ENCODE measurements around the gene SNX21.
A peak's percentile ranks its signal among the peaks of the same experiment; 100 is the strongest.
"Not testable (repeated sequence)": the region's sequence is repeated elsewhere in the genome, so short reads cannot be mapped to it uniquely, and the experiment has no call there.

SNX21 gene

DNA sequence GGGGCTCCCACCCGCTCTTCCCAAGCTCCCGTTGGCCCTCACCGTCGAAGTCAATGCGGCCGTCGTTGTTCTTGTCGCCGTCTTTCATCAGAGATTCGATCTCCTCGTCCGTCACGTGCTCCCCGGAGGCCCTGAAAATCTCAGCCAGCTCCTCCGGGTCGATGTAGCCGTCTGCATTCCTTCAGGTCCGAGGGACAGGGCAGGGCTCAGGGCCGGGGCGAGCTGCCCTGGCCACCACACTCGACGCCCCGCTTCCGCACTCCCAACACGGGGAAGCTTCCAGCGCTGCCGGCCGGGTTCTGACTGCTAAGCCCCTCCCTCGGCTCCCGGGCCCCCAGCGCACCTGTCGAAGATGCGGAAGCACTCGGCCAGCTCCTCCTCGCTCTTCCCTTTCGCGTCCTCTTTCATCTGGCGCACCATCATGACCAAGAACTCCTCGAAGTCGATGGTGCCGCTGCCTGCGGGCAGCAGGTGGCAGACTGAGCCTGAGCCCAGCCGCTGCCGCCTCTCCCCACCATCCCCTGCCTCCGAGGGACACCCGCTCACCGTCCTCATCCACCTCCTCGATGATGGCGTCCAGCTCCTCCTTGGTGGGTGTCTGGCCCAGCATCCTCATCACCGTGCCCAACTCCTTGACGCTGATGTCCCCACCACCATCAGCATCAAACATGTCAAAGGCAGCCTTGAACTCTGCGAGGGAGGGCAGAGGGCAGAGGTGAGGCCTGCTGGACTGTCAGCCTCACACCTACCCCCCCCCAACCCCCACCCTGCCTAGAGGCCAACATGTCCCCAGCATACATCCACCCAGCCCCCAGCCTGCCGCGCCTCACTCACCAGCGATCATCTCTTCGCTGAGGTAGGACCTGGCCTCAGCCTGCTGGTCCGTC, 9.4 kb upstream of the SNX21 start:
- peak; percentile 30 for DNase-seq (ENCODE audit: low read depth)

DNA sequence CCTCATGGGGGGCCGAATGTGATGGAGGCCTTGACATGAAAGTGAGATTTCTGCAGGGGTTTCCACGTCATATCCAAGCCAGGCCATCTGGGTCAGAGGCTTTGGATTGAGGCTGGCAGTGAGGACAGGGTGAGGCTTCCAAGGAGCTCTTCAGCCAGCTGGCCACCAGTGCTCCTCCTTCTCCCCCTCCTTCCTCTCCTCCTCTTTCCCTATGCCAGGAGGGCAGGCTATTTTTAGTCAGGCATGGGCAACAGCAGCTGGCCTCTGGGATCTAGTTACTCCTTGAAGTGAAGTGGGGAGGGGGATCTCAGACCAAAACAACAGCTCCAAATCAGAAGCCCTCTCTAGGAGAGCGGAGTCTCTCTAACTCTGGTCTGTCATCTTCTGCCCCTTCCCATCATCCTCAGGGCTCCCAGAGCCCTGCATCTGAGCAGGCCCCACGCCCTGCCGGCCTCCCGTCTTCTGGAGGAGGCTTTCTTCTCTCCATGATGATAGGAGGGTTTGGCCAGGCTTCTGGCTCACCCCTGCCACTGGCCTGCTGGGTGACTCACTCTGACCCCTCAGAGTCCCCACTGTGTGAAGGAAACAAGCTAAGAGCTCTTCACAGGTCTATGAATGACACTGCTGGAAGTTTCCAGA, 7.1 kb upstream of the SNX21 start:
- DNase-seq (ENCODE audit: low read depth): no peak

DNA sequence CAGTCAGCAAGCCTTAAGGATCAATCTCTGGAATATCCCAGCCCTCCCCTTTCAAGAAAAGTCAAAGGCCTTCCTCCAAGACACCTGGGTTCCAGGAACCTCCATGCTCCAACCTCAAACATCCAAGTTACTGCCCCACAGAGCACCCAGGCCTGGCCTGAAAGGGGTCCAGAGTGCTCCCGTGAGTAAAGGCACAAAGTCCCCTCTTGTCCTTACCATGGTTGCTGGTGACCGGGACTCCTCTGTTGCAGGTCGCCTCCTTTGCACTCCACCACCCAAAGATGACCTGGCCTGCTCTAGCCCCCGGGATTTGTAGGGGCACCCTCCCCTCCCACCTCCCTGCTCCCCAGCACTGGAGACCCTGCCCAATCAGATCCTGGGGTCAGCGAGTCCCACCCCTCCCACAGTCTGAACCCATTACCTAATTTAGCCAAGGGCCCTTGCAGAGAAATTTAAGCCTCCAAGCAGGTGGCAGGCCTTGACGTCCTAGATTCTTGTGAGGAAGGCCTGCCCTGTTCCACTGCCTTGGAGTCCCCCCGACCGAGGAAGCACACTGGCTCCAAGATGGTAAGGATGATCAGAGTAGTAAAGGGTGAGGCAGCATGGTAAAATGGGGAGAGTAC, 6.5 kb upstream of the SNX21 start, which contains the start of gene TNNC2:
Gene TNNC2 (minus strand): TSS at position 283 of the 623 bp plus-strand sequence. CDS start 64 bp downstream, at position 219.
- DNase-seq (ENCODE audit: low read depth): no peak

DNA sequence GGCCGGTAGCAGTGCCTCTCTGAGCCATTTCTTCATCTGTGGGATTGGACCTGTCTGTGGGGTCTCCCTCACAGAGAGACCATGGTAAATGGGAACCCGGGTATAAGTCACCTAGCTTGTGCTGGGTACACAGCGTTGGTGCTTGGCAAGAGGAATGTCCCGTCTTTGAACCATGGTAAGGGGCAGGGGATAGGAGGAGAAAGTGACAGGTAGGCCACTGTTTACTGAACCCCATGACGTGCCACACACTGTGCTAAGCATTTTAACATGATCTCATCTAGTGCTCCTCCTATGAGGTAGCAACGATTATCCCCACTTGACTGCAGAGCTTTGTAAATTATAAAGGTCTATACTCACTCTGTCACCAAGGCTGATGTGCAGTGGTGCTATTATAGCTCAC, 5.9 kb upstream of the SNX21 start:
- no peak for DNase-seq (ENCODE audit: low read depth)

DNA sequence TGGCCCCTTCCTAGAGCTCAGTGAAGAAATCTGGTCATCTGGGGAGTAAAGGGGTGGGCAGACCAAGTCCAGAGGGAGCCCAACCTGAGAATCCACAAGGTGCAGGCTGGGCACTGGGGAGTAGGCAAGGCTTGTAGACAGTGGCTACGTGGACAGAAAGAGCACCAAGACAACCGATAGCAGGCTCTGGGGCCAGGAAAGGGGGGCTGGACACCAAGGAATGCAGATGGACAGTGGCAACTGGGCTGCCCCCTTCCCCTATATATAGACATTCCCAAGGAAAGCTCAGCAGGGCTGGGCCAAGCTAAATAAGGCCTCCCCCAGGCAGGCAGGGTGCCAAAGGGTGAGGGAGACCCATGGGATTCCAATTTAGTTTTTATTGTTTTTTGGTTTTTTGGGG, 5.0 kb upstream of the SNX21 start:
- DNase-seq (ENCODE audit: low read depth): no peak

DNA sequence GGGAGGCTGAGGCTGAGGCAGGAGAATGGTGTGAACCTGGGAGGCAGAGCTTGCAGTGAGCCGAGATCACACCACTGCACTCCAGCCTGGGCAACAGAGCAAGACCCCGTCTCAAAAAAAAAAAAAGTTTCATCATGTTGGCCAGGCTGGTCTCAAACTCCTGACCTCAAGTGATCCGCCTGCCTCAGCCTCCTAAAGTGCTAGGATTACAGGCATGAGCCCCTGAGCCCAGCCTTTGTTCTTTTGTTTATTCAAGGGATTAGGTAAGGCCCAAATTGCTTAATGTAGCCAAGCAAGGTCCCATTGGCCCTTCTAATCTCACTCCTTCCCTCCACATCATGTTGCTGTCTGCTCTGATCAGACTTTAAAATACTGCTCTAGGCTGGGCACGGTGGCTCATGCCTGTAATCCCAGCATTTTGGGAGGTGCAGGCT, 3.9 kb upstream of the SNX21 start:
- DNase-seq (ENCODE audit: low read depth): not testable (repeated sequence)

DNA sequence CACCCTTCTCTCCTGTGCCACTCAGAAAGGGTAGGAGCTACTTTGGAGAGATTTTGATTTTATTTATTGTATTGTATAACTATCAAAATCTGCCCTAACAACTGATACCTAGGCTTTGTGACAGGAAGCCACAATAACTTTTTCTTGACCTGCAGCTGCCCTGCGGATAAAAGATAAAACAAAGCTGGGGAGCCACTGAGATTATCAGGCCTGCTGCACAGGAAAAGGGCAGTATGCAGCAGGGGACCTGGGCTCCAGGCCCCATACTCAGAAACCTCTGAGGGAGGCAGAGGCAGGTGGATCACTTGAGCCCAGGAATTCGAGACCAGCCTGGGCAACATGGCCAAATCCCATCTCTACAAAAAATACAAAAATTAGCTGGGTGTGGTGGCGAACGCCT, 980 bp upstream of the SNX21 start:
- DNase-seq (ENCODE audit: low read depth): no peak

DNA sequence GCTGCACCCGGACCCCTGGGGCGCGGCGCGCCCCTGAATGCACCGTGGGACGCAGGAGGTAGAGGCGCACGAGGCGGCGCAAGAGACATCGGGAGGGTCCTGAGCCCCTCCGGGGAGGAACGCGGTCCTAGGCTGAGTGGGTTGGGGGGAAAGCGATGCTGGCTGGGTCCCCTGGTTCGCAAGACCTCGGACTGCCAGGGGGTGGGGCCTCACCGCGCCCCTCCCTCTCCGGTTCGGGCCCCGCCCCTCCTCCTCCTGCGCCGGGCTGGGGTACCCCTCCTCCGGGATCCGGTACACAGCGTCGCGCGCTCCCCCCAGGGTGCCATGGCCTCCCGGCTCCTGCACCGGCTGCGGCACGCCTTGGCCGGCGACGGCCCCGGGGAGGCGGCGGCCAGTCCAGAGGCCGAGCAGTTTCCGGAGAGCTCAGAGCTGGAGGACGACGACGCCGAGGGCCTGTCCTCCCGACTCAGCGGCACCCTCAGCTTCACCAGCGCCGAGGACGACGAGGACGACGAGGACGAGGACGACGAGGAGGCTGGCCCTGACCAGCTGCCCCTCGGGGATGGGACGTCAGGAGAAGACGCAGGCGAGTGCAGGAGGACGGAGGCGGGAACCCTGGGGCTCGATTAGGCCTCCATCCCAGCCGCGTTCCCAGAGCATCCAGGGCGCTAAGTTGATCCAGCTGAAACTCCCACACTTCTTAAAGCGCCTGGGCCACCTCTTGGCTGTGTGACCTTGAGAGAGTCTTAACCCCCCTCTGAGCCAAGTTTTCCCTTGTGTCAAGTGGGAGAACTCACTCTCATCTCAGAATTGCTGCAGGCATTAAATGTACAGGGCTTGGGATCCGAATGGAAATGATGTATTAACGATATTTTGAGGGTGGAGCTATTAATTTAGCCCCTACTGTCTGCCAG, 541 bp downstream of the SNX21 start:
- DNase-seq (ENCODE audit: low read depth): no peak

DNA sequence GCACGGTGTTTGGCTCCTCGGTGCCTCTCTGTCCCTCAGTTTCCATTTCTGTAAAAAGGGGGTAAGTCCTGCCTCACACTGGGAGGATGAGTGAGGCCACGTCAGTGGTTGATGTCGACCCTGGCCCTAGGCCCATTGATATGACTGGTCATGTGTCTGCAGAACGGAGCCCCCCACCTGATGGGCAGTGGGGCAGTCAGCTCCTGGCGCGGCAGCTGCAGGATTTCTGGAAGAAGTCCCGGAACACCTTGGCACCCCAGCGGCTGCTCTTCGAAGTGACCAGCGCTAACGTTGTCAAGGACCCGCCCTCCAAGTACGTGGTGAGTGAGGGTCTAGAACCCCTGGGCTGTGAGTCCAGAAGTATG, 1.2 kb downstream of the SNX21 start:
- no peak for DNase-seq (ENCODE audit: low read depth)

DNA sequence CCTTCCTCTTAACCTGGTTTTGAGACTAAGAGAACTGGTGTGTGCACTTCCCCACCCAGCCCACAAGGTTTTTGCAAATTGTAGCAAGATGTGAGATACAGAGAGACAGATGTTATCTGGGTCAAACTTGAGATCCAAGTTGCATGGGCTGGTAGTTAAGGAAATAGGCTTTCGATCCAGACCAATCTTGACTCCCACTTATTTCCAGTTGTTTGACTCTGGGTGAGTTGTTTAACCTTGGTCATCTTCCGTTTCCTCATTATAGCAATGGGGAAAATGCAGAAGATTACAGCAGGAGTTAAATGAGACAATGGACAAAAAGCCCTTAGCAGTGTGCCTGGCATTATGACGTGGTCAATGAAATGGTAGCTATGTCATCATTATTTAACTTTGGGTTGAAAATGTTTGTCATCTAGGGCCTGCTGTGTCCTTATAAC, 1.7 kb downstream of the SNX21 start:
- no peak for DNase-seq (ENCODE audit: low read depth)

DNA sequence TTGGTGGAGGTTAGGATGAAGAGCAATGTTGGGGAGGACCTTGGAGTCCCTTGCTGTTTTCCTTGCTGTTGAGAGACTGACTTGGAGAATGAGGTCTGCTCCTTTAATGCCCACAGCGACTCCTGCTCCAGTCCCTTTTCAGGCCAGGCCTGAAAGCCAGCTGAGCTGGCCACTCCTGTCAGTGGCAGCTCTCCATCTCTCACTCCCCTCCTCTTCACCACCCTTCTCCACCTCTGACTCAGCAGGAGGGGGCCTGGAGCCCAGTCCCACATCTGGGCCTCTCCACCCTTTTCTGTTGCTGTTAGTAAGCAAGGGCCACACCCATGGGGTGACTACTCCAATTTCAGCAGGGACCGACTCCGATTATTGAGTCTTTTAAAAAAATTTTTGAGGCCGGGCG, 2.2 kb downstream of the SNX21 start:
- no peak for DNase-seq (ENCODE audit: low read depth)

DNA sequence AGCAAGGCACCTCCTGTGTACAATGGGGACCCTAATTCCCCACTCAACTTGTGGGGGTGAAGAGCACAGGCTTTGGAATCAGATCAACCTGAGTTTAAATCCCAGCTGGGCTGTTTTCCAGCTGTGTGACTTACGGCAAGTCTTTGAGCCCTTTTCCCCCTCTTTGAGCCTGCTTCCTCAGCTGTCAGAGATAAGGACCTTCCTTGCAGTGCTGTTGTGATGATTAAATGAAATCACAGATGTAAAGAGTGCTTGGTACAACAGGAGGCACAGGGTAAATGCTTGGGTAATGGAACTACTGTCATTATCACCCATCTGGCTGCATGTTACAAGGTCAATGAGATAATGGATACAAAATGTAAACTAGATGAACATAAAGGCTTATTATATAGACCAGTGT, 3.2 kb downstream of the SNX21 start:
- DNase-seq (ENCODE audit: low read depth): no peak

DNA sequence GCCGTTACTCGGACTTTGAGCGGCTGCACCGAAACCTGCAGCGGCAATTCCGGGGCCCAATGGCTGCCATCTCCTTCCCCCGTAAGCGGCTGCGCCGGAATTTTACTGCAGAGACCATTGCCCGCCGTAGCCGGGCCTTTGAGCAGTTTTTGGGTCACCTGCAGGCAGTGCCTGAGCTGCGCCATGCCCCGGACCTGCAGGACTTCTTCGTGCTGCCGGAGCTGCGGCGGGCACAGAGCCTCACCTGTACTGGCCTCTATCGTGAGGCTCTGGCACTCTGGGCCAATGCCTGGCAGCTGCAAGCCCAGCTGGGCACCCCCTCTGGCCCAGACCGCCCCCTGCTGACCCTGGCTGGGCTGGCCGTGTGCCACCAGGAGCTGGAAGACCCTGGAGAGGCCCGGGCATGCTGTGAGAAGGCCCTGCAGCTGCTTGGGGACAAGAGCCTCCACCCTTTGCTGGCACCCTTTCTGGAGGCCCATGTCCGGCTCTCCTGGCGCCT, 7.2 kb downstream of the SNX21 start:
- no peak for DNase-seq (ENCODE audit: low read depth)

DNA sequence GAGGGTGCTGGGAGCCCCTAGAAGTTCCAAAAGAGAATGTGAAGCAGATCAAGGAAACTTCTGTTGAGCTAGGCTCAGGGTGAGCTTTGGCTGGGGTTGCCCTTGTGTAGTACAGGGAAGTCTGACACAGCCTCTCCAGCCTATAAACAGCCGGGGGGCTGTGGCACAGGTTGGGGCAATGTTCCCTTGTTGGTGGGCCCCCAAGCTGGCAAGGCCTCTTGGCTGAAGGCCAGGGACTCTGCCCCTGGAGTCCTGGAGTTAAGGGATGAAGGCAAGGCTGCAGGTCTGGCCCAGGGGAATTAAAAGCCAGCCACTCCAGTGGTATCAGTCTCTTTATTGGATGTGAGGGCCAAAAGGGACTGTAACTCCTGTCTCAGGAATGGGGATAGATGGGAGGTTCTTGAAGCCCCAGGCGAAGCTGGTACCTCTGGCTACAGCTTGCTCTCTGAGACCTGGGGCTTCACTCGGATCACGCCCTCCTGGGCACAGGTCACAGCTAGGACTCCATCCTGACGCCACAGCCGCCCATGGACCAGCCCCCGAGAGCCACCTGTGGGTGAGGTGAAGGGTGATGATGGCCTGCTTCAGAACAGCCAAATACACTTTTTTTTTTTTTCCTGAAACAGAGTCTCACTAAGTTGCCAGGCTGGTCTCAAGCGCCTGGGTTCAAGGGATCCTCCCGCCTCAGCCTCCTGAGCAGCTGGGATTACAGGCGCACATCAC, 8.0 kb downstream of the SNX21 start:
- no peak for DNase-seq (ENCODE audit: low read depth)

DNA sequence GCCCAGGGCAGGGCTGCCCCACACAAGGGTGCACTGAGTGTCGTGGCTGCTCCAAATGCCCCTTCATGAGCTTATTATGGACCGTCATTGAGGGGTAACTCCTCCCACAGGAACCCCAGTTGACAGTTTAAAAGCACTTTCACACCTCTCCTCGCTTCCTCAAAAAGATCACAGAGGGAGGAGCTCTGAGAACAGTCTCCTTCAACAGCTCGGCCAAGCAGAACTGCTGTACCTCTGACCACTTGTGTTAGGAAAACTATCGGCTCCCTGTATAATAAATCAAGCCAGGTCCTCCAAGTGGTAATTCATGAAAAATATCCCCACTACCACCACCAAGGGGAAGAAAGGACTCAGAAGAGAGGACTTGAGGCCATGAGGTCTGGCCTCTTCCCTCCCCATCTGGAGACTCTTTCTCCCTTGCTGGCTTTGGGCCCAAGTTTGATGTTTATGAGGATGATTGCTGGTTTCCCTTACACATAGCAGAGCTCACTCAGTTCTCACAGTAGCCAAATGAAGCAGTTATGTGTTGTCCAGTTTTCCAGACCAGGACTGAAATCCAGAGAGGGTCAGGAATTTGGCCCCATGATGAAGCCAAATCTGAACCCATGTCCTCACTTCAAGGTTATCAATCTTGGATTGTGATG, 8.7 kb downstream of the SNX21 start:
- DNase-seq (ENCODE audit: low read depth): no peak

DNA sequence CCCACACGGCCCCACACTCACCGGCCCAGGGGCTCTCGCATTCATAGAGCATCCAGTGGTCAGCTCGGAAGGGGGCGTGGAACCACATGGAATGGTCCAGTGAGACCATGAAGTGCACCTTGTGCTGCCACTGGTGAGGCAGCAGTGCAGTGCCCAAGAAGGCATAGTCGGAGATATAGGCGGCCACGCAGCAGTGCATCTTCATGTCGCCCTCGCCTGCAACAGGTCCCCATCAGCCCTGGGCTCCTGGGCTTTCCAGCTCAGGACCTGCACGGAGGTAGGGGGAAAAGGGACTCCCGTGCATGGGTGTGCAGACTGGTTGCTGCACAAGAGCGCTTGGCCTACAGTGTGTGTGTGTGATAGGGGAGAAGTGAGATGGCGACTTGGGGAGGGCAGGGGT, 9.9 kb downstream of the SNX21 start:
- no peak for DNase-seq (ENCODE audit: low read depth)

DNA sequence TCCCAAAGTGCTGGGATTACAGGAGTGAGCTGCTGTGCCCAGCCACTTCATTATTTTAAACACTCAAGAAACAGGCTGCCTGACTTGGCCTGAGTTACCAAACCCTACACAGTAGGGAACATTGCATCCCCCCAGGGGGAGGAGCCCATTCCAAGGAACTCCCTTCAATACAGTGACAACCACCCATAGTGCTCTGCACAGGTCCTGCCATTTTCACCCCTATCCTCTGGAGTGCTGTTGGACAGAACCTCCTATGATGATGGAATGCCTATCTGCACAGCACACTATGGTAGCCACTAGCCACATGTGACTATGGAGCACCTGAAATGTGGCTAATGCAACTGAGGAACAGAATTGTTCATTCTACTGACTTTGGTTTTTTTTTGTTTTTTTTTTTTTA, 11.9 kb downstream of the SNX21 start:
- DNase-seq (ENCODE audit: low read depth): no peak

DNA sequence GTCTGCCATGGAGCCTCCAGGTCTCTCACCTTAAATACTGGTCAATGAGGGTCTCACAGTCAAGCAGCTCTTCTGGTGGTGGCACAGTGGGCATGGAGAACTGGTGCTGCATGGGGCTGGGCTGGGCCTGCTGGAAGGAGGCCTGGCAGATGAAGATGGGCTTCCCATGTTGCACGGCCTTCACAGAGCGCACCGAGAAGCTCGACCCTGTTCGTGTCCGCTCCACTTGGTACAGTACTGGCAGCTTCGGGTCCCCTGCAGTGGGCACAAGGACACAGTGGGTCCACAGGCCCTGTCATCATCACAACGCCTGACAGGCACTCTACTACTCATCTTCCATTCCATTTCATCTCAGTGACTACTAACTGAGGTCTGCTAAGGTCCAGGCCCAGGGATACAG, 14.8 kb downstream of the SNX21 start:
- DNase-seq (ENCODE audit: low read depth): no peak

DNA sequence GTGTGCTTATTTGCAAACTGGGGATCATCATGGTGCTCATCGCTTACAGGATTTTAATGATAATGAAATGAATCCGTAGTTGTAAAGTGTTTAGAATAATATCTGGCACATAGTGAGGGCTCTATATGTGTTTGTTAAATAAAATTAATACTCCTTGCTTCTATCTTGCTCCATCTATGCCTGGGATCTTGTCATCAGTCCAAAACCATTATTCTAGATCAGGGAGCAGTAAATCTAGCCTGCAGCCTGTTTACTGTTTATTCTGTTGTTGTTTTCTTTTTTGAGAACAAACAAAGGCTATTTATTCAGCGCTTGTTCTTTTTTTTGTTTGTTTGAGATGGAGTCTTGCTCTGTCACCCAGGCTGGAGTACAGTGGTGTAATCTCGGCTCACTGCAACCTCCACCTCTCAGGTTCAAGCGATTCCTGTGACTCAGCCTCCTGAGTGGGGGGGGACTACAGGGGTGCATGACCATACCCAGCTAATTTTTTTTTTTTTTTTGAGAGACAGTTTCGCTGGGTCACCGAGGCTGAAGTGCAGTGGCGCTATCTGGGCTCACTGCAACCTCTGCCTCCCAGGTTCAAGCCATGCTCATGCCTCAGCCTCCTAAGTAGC, 15.5 kb downstream of the SNX21 start:
- no peak for DNase-seq (ENCODE audit: low read depth)

DNA sequence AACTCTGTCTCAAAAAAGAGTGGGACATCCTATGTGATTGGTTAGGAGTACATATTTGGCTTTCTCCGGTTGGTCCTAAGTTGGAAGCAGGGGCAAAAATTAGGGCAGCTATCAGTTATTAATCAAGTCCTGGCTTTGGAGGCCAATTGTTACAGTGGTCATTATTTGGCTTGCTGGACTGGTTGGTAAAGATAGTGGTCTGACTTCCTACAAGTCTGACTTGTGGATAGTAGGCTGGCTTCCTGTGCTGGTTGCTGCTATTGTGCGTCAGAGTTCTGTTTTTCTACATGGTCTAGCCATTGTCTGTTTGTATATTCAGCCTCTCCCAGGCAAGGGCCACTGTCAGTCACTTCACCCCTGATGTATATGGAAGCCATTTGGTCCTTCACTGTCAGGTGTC, 16.6 kb downstream of the SNX21 start:
- no peak for DNase-seq (ENCODE audit: low read depth)

Measured in activated gamma-delta T cell treated with anti-CD3 and anti-CD28 coated beads, Interleukin-2, amount 50 U/mL, for 16 hours (primary cell).